Measurements from ENCODE around the gene COMMD8. TPM values are rescaled to one million over a fixed set of nuclear protein-coding genes. Genes with fewer than 3 reads are reported as not detected.

COMMD8 gene
- total and polyA plus RNA-seq, 10 of the 15 experiments (the other 5 are each of a cell fraction or from before 2014, with no cell fraction given) = 27.6 to 156 (median 48.4) TPM

DNA sequence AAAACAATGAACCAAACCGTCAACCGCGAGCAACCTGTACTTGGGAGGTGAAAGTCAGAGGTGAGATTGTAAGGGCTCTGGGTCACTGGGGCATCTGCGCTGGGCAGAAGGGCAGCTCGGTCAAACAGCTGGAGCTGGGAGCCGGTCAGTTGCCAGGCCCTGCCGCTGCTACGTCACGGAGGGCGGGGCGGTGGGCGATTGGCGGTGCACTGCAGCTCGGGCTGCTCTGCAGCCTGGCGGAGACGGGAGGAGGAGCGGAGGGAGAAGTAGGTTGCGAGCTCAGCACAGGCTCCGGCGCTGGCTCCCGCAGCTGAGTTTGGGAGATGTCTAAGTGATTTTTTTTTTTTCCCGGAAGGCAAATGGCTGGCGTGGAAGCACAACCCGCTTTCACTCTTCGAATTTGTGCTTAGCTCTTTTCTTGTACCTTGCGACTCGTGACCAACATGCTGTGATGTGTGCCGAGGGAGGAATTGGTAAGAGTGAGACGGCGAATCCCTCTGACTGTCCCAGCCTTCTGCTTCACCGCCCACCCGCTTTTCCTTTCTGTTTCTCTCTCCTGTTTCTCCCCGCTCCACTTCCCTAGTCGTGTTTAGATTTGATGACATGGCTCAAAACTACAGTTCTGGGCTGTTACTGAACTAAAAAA lies 21.7 kb upstream of the COMMD8 start, which contains the start of gene ATP10D (continued):
- TF ChIP-seq RAD51 (IDR thresholded peaks at IDR 0.05) = no peak; the same call in 1 of the 2 replicates
- TF ChIP-seq ATF7 (IDR thresholded peaks at IDR 0.05; ENCODE audit: low read depth) = peak; percentile 49
- peak; percentile 34; the same call in 1 of the 2 replicates for TF ChIP-seq RAD21 (IDR thresholded peaks at IDR 0.05; ENCODE audit: insufficient read depth, low read depth, low read length)
- TF ChIP-seq CREM (IDR thresholded peaks at IDR 0.05; ENCODE audit: low read depth) = peak; percentile 93
- TF ChIP-seq CREB1 (IDR thresholded peaks at IDR 0.05; ENCODE audit: low read depth) = peak; percentile 90
- peak in 1 of 2 experiments; percentile 42; a peak in 1 of 4 replicates for TF ChIP-seq EP300 (IDR thresholded peaks at IDR 0.05; ENCODE audit: borderline replicate concordance in 1 of 2, control insufficient read depth in 1 of 2, low read depth in 2 of 2, low read length in 2 of 2)
- TF ChIP-seq EGR1 (IDR thresholded peaks at IDR 0.05; ENCODE audit: borderline replicate concordance in 1 of 2, low read depth in 2 of 2, low read length in 2 of 2) = peak in 1 of 2 experiments; percentile 35; a peak in 1 of 3 replicates
- TF ChIP-seq, protein P1, sequence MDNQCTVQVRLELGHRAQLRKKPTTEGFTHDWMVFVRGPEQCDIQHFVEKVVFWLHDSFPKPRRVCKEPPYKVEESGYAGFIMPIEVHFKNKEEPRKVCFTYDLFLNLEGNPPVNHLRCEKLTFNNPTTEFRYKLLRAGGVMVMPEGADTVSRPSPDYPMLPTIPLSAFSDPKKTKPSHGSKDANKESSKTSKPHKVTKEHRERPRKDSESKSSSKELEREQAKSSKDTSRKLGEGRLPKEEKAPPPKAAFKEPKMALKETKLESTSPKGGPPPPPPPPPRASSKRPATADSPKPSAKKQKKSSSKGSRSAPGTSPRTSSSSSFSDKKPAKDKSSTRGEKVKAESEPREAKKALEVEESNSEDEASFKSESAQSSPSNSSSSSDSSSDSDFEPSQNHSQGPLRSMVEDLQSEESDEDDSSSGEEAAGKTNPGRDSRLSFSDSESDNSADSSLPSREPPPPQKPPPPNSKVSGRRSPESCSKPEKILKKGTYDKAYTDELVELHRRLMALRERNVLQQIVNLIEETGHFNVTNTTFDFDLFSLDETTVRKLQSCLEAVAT (IDR thresholded peaks at IDR 0.05) = peak; percentile 91
- peak; percentile 80 for TF ChIP-seq IKZF1 (conservative IDR thresholded peaks at IDR 0.05)
- TF ChIP-seq CHD2 (IDR thresholded peaks at IDR 0.05; ENCODE audit: borderline replicate concordance, low read depth, low read length) = peak; percentile 37; the same call in 1 of the 2 replicates
- 0 out of 2 replicates have a peak, but pooled peaks have one; percentile 29 for TF ChIP-seq TCF3 (IDR thresholded peaks at IDR 0.05; ENCODE audit: borderline replicate concordance, insufficient read depth, low read depth, low read length)
- peak; percentile 71; the same call in 1 of the 2 replicates for TF ChIP-seq TCF12 (IDR thresholded peaks at IDR 0.05; ENCODE audit: low read depth, low read length)
- TF ChIP-seq ZNF207 (IDR thresholded peaks at IDR 0.05; ENCODE audit: borderline replicate concordance) = no peak; the same call in 1 of the 2 replicates
- TF ChIP-seq, protein P2, sequence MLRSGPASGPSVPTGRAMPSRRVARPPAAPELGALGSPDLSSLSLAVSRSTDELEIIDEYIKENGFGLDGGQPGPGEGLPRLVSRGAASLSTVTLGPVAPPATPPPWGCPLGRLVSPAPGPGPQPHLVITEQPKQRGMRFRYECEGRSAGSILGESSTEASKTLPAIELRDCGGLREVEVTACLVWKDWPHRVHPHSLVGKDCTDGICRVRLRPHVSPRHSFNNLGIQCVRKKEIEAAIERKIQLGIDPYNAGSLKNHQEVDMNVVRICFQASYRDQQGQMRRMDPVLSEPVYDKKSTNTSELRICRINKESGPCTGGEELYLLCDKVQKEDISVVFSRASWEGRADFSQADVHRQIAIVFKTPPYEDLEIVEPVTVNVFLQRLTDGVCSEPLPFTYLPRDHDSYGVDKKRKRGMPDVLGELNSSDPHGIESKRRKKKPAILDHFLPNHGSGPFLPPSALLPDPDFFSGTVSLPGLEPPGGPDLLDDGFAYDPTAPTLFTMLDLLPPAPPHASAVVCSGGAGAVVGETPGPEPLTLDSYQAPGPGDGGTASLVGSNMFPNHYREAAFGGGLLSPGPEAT (IDR thresholded peaks at IDR 0.05; ENCODE audit: low read depth) = peak; percentile 87
- peak; percentile 50; the same call in 1 of the 2 replicates for TF ChIP-seq RB1 (IDR thresholded peaks at IDR 0.05; ENCODE audit: borderline replicate concordance)
- TF ChIP-seq HDGF (IDR thresholded peaks at IDR 0.05) = peak; percentile 89
- peak; percentile 43; the same call in 1 of the 2 replicates for TF ChIP-seq MTA2 (IDR thresholded peaks at IDR 0.05; ENCODE audit: low read depth)
- peak; percentile 96 for TF ChIP-seq POLR2AphosphoS5 (IDR thresholded peaks at IDR 0.05; ENCODE audit: low read length)
- peak in 1 of 2 experiments; percentile 46; a peak in 1 of 4 replicates for TF ChIP-seq ETV6 (conservative IDR thresholded peaks at IDR 0.05 in 1 of 2, IDR thresholded peaks at IDR 0.05 in 1 of 2; ENCODE audit: borderline replicate concordance in 1 of 2, low read depth in 1 of 2)
- TF ChIP-seq POLR2AphosphoS2 (IDR thresholded peaks at IDR 0.05; ENCODE audit: low read depth, low read length) = peak; percentile 75; the same call in 1 of the 2 replicates
- peak; percentile 97 for TF ChIP-seq ASH2L (IDR thresholded peaks at IDR 0.05; ENCODE audit: borderline replicate concordance, low read depth)
- no peak for TF ChIP-seq ZSCAN29 (IDR thresholded peaks at IDR 0.05)
- peak; percentile 61; the same call in 1 of the 2 replicates for TF ChIP-seq GATAD2B (conservative IDR thresholded peaks at IDR 0.05; ENCODE audit: low read depth)
- TF ChIP-seq BMI1 (IDR thresholded peaks at IDR 0.05; ENCODE audit: borderline replicate concordance) = no peak
- no peak for TF ChIP-seq EZH2 (IDR thresholded peaks at IDR 0.05; ENCODE audit: borderline replicate concordance, control insufficient read depth, low read depth, low read length)
- no peak for TF ChIP-seq BACH1 (IDR thresholded peaks at IDR 0.05; ENCODE audit: borderline replicate concordance)
- TF ChIP-seq, protein P3, sequence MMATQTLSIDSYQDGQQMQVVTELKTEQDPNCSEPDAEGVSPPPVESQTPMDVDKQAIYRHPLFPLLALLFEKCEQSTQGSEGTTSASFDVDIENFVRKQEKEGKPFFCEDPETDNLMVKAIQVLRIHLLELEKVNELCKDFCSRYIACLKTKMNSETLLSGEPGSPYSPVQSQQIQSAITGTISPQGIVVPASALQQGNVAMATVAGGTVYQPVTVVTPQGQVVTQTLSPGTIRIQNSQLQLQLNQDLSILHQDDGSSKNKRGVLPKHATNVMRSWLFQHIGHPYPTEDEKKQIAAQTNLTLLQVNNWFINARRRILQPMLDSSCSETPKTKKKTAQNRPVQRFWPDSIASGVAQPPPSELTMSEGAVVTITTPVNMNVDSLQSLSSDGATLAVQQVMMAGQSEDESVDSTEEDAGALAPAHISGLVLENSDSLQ (IDR thresholded peaks at IDR 0.05) = peak; percentile 51
